ENCODE results near the gene SLC6A8.
A peak's percentile ranks its signal among the peaks of the same experiment; 100 is the strongest.
"Not testable (repeated sequence)": the region's sequence is repeated elsewhere in the genome, so short reads cannot be mapped to it uniquely, and the experiment has no call there.

Gene SLC6A8

DNA sequence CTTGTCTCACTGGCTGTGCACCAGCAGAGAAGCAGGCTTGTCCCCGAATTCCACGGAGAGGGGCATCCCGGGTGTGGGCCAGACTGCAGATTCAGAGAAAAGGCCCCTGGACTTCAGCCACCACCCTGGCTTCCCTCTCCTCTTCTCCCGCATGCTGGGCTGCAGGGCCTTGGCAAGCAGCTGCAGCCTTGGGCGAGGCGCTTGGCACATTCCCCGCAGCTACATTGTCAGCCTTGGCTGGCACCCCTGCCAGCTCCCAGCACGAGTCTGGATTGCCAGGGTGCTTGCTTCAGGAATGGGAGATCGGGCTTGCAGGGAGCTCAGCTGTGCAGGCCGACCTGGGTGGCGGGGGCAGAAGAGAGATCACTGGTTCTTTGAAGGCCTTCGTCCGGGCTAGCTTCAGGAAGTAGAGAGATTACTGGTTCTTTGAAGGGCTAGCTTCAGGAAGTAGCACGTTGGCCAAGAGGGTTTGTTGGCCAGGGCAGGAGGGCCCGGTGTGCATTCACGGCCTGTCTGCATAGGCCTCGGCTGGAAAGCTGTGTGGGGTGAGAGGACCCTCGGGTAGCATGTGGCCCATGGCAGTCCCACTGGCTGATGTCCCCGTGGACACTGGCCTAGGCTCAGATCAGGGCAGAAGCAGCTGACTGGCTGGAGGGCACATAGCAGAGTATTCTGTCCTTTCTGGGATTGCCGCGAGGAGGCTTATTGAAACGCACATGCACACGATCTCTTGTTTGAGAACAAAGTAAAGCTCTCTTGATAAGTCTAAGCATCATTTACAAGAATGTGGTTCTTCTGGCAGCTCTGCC is 39.6 kb downstream of the SLC6A8 start:
- DNase-seq, result peak in 53 of 56 donors; percentile 11 to 83 (median 61)

DNA sequence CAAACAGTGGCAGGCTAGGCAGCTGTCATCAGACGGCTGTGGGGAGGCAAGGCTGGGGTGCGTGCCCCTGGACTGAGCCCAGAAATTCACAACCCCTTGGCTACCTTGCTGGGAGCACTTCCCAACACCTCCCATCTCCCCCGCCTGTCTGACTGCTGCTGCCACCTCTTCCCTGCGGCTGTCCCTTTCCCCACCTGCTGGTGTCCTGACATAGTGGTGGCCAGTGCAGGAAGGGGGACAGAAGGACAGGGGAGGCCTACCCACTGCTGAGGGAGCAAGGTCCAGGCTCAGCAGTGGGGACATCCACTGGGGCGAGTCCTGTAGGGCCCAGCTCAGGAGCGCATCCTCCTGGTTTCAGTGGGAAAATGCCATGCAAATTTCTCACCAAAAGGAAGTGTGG is 40.4 kb downstream of the SLC6A8 start:
- DNase-seq, result no peak

DNA sequence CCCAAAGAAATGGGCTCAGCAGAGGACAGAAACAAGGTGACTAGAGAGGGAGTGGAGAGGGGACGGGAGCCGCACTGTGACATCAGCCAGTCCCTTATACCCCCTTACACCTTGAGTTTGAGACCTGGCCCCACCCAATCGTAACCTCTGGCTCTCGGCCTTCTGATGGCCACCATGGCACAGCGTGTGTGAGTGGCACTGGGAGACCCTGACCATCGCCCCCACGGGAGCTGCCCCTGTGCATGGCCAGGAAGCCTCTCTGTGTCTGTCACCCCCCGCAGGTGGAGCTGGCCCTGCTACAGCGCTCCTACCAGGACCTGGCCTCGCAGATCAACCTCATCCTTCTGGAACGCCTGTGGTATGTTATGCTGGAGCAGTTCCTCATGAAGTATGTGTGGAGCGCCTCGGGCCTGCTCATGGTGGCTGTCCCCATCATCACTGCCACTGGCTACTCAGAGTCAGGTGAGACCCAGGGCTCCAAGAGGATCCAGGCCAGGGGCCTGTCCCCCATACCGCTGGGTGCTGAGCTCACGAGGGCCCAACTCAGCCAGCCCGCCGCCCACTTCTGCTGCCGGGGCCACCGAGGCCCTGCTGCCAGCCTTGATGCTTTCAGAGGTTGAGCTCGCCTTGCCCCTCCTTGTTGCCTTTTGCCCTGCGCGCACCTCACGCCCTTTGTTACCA is 41.4 kb downstream of the SLC6A8 start:
- DNase-seq, result no peak

DNA sequence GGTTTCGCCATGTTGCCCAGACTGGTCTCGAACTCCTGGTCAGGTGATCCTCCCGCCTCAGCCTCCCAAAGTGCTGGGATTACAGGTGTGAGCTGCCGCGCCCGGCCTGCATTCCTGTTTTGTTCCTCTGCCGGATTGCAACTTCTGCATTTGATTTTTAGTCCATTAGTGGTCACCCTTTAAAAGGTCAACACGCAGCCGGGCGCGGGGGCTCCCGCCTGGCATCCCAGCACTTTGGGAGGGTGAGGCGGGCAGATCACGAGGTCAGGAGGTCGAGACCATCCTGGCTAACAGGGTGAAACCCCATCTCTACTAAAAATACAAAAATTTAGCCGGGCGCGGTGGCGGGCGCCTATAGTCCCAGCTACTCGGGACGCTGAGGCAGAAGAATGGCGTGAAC is 42.4 kb downstream of the SLC6A8 start:
- DNase-seq, result not testable (repeated sequence)

GRCh38 chrX:153731117-153731844 is 43.6 kb downstream of the SLC6A8 start:
- DNase-seq, result no peak

DNA sequence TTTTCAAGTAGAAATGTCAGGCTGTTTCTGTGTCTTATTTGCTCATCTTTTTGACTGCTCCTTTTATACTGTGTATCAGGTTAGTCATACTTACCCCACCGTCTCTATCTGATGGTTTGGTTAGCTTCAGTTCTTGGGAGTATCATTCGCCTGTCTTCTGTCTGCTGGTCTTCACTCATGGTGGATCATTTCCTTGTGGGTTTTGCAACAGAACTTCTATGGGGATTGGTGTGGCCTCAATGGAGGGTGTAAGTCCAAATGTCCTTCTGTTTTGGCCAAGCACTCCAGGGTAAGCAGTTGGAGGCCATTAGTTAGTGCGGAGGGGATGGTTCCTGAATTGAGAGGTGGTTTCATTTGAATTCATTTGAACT is 44.1 kb downstream of the SLC6A8 start:
- no peak for DNase-seq

GRCh38 chrX:153732401-153732800 is 44.7 kb downstream of the SLC6A8 start:
- DNase-seq, result no peak

GRCh38 chrX:153733651-153734240 is 46.0 kb downstream of the SLC6A8 start:
- DNase-seq, result no peak

- no peak for DNase-seq
Observed at GRCh38 chrX:153734871-153735270, 47.1 kb downstream of the SLC6A8 start.

DNA sequence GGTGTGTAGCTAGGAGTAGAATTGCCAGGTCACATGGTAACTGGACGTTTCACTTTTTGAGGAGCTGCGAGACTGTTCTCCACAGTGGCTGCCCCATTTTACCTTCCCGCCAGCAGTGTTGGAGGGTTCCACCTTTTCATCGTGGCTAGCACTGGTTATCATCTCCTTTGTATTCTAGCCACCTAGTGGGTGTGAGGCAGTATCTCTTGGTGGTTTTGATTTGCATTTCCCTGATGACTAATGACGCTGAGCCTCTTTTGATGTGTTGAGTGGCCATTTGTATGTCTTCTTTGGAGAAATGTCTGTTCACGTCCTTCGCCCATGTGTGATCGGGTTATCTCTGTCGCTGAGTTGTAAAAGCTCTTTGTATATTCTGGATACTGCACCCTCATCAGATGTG is 47.5 kb downstream of the SLC6A8 start:
- no peak for DNase-seq

GRCh38 chrX:153736071-153736820 is 48.5 kb downstream of the SLC6A8 start:
- no peak for DNase-seq

GRCh38 chrX:153736871-153737441 is 49.2 kb downstream of the SLC6A8 start:
- no peak for DNase-seq

DNA sequence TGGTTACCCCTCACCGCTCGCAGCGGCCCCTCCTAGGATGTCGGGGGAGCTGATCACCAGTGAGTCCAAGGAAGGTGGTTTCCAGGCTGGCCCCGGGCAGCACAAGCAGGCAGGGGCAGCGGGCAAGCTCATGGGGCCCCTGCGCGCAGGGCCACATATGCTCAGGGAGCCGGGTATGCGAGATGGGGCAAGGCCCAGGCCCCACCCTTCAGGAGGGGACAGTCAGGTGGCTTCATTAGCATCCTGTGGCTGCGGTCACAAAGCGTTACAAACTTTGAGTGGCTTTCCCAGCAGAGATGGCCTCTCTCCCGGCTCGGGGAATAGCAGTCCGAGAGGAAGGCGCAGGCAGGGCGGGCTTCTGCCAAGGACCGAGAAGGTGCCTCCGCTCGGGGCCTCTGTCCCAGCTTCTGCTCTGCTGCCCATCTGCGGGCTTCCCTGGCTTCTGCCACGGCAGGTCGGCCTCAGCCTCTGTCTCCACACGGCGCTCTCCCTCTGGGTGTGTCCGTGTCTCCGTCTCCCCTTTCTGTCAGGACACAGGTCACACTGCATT is 50.4 kb downstream of the SLC6A8 start:
- DNase-seq, result no peak

DNA sequence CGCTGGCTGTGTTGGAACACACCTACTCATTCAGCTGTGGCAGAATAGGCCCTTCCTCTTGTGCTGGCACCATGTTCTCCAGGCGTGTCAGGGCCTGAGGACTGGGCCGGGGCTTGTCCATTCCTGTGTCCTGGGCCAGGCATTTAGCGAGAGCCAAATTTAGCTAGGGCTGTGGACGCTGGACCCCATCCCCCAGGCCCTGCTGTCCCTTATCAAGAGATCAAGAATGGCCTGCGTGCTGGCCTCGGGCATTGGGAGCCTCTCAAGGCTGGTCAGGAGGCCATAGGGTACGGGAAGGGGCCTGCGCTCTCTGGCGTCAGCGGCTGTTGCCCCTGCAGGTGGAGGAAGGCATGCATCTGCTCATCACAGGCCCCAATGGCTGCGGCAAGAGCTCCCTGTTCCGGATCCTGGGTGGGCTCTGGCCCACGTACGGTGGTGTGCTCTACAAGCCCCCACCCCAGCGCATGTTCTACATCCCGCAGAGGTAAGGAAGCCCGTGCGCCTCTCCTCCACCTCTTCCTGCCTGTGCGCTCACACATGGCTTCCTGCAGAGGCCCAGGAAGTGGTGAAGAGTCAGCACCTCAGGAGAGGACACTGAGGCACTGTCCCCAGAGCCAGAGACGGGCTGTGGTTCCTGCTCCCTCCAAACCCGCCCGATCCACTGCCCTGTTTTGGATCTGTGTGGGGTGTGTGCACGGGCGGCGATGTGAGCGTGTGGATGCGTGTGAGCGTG is 52.2 kb downstream of the SLC6A8 start:
- no peak for DNase-seq

- DNase-seq, result no peak
Observed at GRCh38 chrX:153740631-153741222, 53.0 kb downstream of the SLC6A8 start.

- DNase-seq, result no peak
Observed at GRCh38 chrX:153741446-153741845, 53.7 kb downstream of the SLC6A8 start.

DNA sequence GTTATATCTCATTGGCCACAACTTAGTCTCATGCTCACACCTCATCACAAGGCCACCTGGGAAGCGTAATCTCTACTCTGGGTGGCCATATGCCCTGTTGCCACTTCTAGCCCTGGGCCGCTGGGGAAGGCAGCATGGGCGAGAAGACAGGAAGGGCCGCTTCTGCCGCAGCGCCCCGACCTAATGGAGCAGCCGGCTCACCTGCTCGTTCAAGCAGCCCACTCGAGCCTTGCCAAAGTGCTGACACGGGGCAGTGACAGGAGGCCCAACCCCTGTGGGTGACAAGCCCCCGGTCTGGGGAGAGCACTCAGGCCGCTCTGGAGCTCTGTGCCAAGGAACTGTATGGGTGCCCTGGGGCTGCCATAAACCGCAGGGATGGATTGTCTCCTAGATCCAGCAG is 54.4 kb downstream of the SLC6A8 start:
- DNase-seq, result not testable (repeated sequence)

DNA sequence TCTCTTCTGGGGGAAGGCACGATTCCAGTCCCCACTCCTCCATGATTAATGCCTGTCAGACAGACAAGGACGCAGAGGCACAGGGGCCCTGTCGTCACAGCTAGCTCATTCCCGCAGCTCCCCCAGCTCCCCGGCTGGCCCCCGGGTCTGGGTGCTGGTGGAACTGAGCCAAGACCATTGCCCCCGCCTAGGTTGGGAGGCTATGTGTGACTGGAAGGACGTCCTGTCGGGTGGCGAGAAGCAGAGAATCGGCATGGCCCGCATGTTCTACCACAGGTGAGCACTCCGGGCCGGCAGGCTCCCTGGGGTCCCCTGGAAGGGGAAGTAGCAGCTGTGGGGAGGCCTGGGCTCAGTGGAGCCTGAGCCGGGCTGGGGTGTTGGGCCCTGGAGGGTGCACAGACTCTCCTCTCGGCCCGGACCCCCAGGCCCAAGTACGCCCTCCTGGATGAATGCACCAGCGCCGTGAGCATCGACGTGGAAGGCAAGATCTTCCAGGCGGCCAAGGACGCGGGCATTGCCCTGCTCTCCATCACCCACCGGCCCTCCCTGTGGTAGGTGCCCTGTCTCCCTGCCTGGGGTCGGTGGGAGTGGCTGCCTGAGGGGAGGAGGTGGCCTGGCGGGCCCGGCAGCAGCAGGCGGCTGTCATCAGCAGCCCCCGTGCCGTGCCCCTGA is 55.2 kb downstream of the SLC6A8 start:
- DNase-seq, result not testable (repeated sequence)
